Left lobe of liver (tissue), 2 donors: Measurements from ENCODE around the gene SLC29A1. TPM values are rescaled to one million over a fixed set of nuclear protein-coding genes. Genes with fewer than 3 reads are reported as not detected.
"Not testable (repeated sequence)": the region's sequence is repeated elsewhere in the genome, so short reads cannot be mapped to it uniquely, and the experiment has no call there.

Experiments
- ATAC-seq: fragments of 200-7000 bp; cut with Tn5 transposase; one replicate; pipeline ENCODE4 v1.9.1; 2020; ENCODE audit warnings: mild to moderate bottlenecking, moderate library complexity
- DNase-seq: peaks from one replicate; pipeline ENCODE4 v3.0.0-alpha.2; 2020; ENCODE audit warnings: low spot score
- total RNA-seq: library from RNA; stranded (reverse); gene quantifications from one replicate; pipeline ENCODE4 v1.2.1, GENCODE V29; 2021
- donor health status: DM: no; HTN: no; CAD: no; lungs with moderate emphysema.
- donor health status: DM: no; HTN: yes; CAD: no.

SLC29A1 gene
- total RNA-seq, 1 donor from 2014 or later: 37.5 TPM

GRCh38 chr6:44193307-44193910, 30.0 kb upstream of the SLC29A1 start:
- no peak for DNase-seq
- no peak for ATAC-seq

DNA sequence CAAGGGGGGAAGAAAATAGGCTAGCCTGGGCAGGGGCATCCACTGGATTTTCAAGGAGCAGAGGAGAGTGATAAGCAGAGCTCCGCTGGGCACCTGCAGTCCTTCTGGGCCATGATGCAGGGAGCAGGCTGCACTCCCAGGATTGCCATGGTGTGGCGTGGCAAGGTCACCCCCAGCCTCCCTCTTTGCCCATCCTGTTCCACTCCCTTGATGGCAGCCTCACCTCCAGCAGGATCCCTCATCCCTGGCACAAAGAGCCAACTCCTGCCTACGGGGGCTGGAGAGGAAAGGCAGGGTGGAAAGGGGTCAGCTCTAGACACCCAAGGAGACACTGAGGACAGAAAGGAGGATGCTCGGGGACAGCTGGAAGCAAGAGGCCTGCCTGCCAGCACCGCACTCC, 29.1 kb upstream of the SLC29A1 start:
- ATAC-seq (no peak), DNase-seq (no peak)

- not testable (repeated sequence) for DNase-seq, ATAC-seq
These were observed 27.0 kb upstream of the SLC29A1 start for GRCh38 chr6:44196351-44196750.

DNA sequence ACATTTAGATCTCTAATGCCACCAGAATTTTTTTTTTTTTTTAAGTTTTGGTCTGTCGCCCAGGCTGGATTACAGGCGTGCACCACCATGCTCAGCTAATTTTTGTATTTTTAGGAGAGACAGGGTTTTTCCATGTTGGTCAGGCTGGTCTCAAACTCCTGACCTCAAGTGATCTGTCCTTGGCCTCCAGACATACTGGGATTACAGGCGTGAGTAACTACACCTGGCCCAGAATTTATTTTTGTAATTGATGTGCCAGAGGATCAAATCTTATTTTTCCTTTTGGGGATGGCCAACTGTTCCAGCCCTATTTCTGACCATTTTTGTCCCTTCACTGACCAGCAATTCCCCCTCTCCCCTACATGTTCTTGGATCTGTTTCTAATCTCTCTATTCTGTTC, 24.7 kb upstream of the SLC29A1 start:
- no peak for ATAC-seq
- no peak for DNase-seq

DNA sequence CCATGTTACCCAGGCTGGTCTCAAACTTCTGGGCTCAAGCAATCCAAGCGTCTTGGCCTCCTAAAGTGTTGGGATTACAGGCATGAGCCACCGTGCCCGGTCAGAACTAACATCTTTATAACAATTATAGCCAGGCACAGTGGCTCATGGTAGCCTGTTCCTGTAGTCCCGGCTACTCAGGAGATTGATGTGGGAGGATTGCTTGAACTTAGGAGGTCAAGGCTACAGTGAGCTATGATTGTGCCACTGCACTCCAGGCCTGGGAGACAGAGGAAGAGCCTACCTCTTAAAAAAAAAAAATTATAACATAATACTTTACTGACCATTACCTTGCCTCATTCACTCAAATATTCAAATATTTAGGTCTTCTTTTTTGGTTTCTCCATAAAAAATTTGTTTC, 23.5 kb upstream of the SLC29A1 start:
- ATAC-seq (no peak), DNase-seq (no peak)

DNA sequence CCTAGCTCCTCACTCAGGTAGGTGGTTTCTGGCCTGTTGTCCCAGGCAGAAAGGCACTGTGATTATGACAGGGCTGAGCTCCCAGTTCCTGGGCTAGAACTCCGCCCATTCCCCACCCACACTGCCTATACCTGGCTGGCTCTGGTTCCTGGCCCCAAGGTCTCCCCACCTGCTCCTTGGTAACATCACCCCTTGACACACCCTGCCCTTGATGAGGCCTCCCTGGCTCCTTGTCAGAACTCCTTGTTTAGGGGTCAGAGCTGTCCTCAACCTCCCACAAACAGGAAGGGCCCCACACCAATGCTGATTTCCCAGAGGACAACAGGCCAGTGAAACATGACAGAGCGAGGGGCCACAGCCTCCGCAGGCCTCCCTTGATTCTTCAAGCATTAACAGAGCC, 22.2 kb upstream of the SLC29A1 start:
- no peak for ATAC-seq
- DNase-seq: no peak

DNA sequence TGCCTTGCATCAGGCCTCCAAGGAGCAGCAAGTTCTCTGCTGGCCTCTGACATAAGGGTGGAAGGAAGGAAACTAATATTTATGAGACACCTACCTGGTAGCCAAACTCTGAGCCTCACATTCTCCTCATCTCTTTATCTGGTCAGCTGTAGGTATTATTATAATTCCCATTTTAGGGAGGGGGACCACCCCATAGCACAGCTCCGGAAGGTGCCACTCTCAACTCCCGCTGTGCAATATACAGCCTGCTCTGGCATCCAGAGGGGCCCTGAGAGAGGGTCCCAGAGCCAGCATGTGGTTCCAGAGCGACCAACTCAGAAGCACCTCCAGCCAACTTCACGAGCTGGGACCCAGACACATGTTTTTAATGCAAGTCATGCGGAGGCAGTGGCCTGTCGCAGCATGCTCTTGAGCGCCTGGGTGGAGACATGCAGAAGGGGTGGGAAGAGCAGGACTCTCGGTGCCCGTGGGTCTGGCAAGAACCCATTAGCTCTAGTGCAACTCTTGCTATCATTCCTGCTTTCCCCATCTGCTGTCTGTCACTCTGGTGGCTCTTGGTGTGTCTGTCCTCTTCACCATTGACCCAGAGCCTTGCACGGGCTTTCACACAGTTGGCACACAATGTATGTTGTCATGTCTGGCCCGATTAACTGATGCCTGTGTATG, 21.6 kb upstream of the SLC29A1 start:
- ATAC-seq (peak; percentile 13), DNase-seq (no peak)

- DNase-seq (no peak), ATAC-seq (peak; percentile 42)
These were observed 20.9 kb upstream of the SLC29A1 start for GRCh38 chr6:44202332-44202971.

- no peak for DNase-seq
- no peak for ATAC-seq
These were observed 20.2 kb upstream of the SLC29A1 start for GRCh38 chr6:44202972-44203750.

DNA sequence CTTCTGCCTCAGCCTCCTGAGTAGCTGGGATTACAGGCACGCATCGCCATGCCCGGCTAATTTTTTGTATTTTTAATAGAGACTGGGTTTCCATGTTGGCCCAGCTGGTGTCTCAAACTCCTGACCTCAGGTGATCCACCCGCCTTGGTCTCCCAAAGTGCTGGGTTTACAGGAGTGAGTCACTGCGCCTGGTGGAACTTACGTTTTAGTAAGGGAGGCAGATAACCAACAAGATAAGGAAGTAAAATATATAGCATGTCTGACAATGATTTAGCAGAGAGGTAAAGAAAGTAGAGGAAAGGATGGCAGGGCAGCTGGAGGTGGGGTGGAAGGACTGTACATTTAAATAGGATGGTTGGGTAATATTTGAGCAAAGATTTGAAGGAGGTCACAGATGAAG, 19.4 kb upstream of the SLC29A1 start:
- no peak for ATAC-seq
- no peak for DNase-seq

- DNase-seq (no peak), ATAC-seq (peak; percentile 91)
These were observed 15.4 kb upstream of the SLC29A1 start for GRCh38 chr6:44207966-44208365.

DNA sequence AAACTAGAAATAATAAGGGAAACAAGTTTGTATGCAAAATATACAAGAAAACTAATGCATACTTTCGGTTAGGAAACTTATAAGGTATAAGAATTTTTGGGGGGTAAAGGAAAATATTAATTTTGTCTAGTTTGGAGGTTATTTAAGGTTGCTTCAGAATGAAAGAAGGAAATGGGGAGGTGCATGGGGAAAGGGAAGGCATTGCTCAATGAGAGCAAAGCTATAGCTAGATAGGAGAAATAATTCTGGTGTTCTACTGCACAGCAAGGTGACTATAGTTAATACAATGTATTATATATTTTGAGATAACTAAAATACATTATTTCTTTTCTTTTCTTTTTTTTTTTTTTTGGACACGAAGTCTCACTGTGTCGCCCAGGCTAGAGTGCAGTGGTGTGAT, 12.1 kb upstream of the SLC29A1 start:
- no peak for ATAC-seq
- no peak for DNase-seq

DNA sequence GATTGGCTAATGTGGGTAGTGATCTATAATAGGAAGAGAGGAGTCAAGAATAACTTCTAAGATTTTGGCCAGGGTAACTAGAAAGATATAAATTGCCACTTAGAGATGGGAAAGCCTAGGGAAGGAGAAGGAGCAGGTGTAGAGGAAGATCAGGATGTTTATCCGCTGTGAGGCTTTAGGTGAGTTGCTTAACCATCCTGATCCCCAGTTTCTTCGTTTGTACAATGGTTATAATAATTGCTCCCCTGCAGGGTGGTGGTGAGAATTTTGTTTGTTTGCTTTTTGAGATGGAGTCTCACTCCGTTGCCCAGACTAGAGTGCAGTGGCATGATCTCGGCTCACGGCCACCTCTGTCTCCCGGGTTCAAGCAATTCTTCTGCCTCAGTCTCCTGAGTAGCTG, 9.1 kb upstream of the SLC29A1 start:
- DNase-seq (no peak), ATAC-seq (no peak)

DNA sequence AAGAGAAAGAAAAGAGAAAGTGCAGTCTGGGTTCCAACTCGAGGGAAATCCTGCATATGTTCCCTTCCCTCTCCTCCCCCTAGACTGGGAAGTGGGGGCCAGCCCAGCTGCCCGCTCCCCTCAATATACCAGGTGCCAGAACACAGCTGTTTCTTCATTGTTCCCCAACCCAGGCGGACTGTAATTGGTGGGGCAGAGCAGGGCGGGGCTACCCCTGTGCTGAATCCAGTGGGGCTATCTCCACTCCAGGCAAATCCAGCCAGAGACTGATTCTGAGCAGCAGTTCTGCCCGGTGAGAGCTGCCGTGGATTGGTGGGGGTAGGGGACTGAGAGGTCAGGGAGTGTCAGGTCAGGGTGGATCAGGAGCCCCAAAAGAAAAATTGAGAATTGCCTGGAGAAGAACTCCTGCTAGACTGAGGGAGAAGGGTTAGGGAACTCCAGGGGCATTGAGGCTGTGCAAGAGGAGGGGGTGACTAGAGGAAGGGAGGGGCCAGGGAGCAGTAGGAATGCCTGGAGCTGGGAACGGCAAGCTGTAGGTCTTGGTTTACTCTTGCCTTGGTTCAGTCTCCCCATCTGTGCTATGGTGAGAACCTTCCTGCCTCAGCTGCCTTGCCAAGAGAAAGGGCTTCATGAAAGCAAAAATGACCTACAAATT, 6.6 kb upstream of the SLC29A1 start, which contains the start of gene MYMX:
Gene MYMX, plus strand, starts transcription at position 250 of the 655 bp plus-strand sequence. CDS start 546 bp downstream, outside the sequence.
- ATAC-seq (no peak), DNase-seq (no peak)

GRCh38 chr6:44217332-44218143, 5.9 kb upstream of the SLC29A1 start:
- DNase-seq (peak; percentile 90), ATAC-seq (peak; percentile 67)

DNA sequence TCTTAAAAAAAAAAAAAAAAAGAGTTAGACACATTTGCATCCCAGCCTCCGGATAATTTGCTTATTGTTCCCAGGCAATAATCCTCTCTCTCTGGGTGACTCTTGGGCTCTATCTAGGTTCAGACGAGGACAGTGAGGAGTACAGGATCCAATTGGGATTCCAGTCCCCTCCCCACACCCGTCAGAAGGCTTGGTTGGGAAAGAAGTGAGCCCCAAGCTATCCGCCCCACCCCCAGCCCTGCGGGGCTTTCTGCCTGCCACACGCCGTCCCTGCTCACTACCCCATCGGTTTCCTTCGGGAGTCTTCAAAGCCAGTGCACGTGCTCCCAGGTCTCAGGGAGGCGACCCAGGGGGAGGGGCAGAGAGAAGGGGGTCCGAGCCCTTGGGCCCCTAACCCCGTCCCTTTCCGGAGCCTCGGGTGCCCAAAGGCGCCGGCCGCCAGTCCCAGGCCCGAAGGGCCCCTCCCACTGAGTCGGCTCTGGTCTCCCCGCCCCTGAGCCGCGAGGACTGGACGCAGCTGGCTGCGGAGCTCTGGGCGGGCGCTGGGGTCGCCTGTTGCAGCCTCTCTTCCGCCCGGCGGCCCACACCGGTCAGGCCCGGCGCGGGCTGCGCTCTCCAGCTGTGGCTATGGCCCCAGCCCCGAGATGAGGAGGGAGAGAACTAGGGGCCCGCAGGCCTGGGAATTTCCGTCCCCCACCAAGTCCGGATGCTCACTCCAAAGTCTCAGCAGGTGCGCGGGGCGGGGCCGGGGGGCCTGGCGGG, 4.2 kb upstream of the SLC29A1 start:
- peak; percentile 48 for ATAC-seq
- DNase-seq: peak; percentile 80

GRCh38 chr6:44219815-44220784, 3.3 kb upstream of the SLC29A1 start:
- ATAC-seq (no peak), DNase-seq (no peak)

DNA sequence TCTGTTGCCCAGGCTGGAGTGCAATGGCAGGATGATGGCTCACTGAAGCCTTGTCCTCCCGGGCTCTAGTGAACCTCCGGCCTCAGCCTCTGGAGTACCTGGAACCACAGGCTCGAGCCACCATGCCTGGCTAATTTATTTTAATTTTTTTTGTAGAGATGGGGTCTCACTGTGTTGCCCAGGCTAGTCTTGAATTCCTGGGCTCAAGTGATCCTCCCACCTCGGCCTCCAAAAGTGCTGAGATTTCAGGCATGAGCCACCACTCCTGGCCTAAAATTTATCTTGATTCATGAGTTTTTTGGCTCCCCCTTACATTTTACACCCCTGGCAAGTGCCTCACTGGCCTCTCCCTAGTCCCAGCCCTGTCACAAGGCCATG, 2.5 kb upstream of the SLC29A1 start:
- ATAC-seq: no peak
- DNase-seq: no peak
